H1 (cell line): ENCODE data around the gene ZNF592. TPM values are rescaled to one million over a fixed set of nuclear protein-coding genes. Genes with fewer than 3 reads are reported as not detected.

ENCODE experiments used
- CTCF ChIA-PET: fragments of 300-600 bp; sonication (Branson Sonifier 250); formaldehyde crosslinking; loops from one replicate; lab custom pipeline; 2021; ENCODE audit not compliant: partially characterized antibody; lab: Charles Lee
- POLR2A ChIA-PET: fragments of 300-600 bp; sonication (Branson Sonifier 250); formaldehyde crosslinking; loops from one replicate; lab custom pipeline; 2021; ENCODE audit warnings: inconsistent platforms; ENCODE audit not compliant: partially characterized antibody; lab: Charles Lee
- DNase-seq, 2 experiments: peaks; one replicate each; pipeline versions ENCODE4 v3.0.0 to v3.0.0-alpha.2; 2010 to 2022; ENCODE audit warnings: low spot score in 2 of 2, low read depth in 1 of 2, mixed read lengths in 1 of 2
- FAIRE-seq: peaks from 2 replicates; lab custom pipeline; 2011; peaks lifted over from hg19 to GRCh38; lab: Jason Lieb, UNC
- H2AFZ ChIP-seq: 2 replicates; pipeline ENCODE4 v1.8.1; 2012; ENCODE audit warnings: low read length, inconsistent platforms
- H2AK5ac ChIP-seq: 2 replicates; pipeline ENCODE4 v1.6.1; 2013; ENCODE audit warnings: low read depth, low read length
- H2BK120ac ChIP-seq: replicated peaks from 2 replicates; pipeline ENCODE3; 2013; ENCODE audit warnings: low read depth, low read length, inconsistent platforms
- H2BK12ac ChIP-seq: 2 replicates; pipeline ENCODE4 v1.6.1; 2013; ENCODE audit warnings: low read depth, low read length
- H2BK15ac ChIP-seq: 2 replicates; pipeline ENCODE4 v1.6.1; 2013; ENCODE audit warnings: low read length
- H2BK20ac ChIP-seq: 2 replicates; pipeline ENCODE4 v1.6.1; 2013; ENCODE audit warnings: low read length
- H2BK5ac ChIP-seq: 2 replicates; pipeline ENCODE4 v1.6.1; 2013; ENCODE audit warnings: low read depth, low read length
- H3K14ac ChIP-seq: 2 replicates; pipeline ENCODE4 v1.6.1; 2013; ENCODE audit warnings: inconsistent platforms; ENCODE audit not compliant: insufficient read length
- H3K18ac ChIP-seq: 2 replicates; pipeline ENCODE4 v1.6.1; 2013; ENCODE audit warnings: low read length; ENCODE audit errors: extremely low read depth
- H3K23ac ChIP-seq: 2 replicates; pipeline ENCODE4 v1.6.1; 2013; ENCODE audit warnings: inconsistent platforms; ENCODE audit not compliant: insufficient read length
- H3K23me2 ChIP-seq: 2 replicates; pipeline ENCODE4 v1.6.1; 2013; ENCODE audit warnings: low read depth, low read length
- H3K27ac ChIP-seq: 2 replicates; pipeline ENCODE4 v1.6.1; 2011; ENCODE audit warnings: low read depth, low read length, inconsistent platforms
- H3K27me3 ChIP-seq, 4 experiments: replicated peaks in 1 of 4; 1 replicate in 1 of 4; 2 replicates in 3 of 4; pipeline versions ENCODE4 v1.6.1 to v1.8.1; 2011 to 2013; ENCODE audit warnings: low read length in 3 of 4, mild to moderate bottlenecking in 3 of 4, inconsistent platforms in 2 of 4, mixed read lengths in 2 of 4, moderate library complexity in 1 of 4; ENCODE audit not compliant: control insufficient read depth in 3 of 4, insufficient read depth in 3 of 4; ENCODE audit errors: extremely low read depth in 1 of 4
- H3K36me3 ChIP-seq, 4 experiments: 2 replicates each; pipeline versions ENCODE4 v1.6.1 to v1.8.1; 2011 to 2013; ENCODE audit warnings: mild to moderate bottlenecking in 4 of 4, low read length in 3 of 4, moderate library complexity in 2 of 4, control low read depth in 1 of 4, inconsistent platforms in 1 of 4; ENCODE audit not compliant: insufficient read depth in 4 of 4, control insufficient read depth in 2 of 4
- H3K4ac ChIP-seq: replicated peaks from 2 replicates; pipeline ENCODE3; 2013; ENCODE audit warnings: low read length, low read depth, mixed read lengths, inconsistent platforms; ENCODE audit not compliant: insufficient read length
- H3K4me1 ChIP-seq, 4 experiments: replicated peaks in 1 of 4; 1 replicate in 1 of 4; 2 replicates in 3 of 4; pipeline versions ENCODE4 v1.6.1 to v1.8.1; 2011 to 2013; ENCODE audit warnings: low read length in 3 of 4, inconsistent platforms in 2 of 4, mixed read lengths in 1 of 4; ENCODE audit not compliant: insufficient read depth in 4 of 4, control insufficient read depth in 3 of 4
- H3K4me2 ChIP-seq, 2 experiments: 2 replicates each; pipeline versions ENCODE4 v1.6.1 to v1.8.1; 2011 to 2013; ENCODE audit warnings: low read depth in 2 of 2, low read length in 2 of 2, control low read depth in 1 of 2, inconsistent platforms in 1 of 2, mild to moderate bottlenecking in 1 of 2; ENCODE audit not compliant: insufficient read depth in 1 of 2
- H3K4me3 ChIP-seq, 4 experiments: fragments of 200-600, 300-600 bp in 1 of 4; sonication (generic), shearing (Covaris generic), sonication (Bioruptor Twin) in 1 of 4; 2 replicates each; pipeline versions ENCODE4 v1.5.1 to v1.8.1; 2011 to 2016; ENCODE audit warnings: low read length in 4 of 4, low read depth in 3 of 4, control low read depth in 2 of 4, inconsistent platforms in 2 of 4, mild to moderate bottlenecking in 2 of 4, mixed read lengths in 1 of 4, moderate library complexity in 1 of 4; ENCODE audit not compliant: insufficient read depth in 2 of 4; ENCODE audit errors: extremely low read depth in 1 of 4
- H3K56ac ChIP-seq: replicated peaks from 2 replicates; pipeline ENCODE3; 2013; ENCODE audit warnings: low read depth, mild to moderate bottlenecking, mixed read lengths, low read length, inconsistent platforms; ENCODE audit not compliant: insufficient read length
- H3K79me1 ChIP-seq: 2 replicates; pipeline ENCODE4 v1.6.1; 2013; ENCODE audit warnings: low read depth, low read length, control low read depth
- H3K79me2 ChIP-seq, 2 experiments: 2 replicates each; pipeline versions ENCODE4 v1.6.1 to v1.8.1; 2012 to 2013; ENCODE audit warnings: low read length in 2 of 2, mild to moderate bottlenecking in 2 of 2, inconsistent platforms in 1 of 2; ENCODE audit not compliant: insufficient read depth in 2 of 2, control insufficient read depth in 1 of 2
- H3K9ac ChIP-seq, 4 experiments: replicated peaks in 1 of 4; 1 replicate in 1 of 4; 2 replicates in 3 of 4; pipeline versions ENCODE4 v1.6.1 to v1.8.1; 2011 to 2013; ENCODE audit warnings: low read depth in 3 of 4, low read length in 3 of 4, control low read depth in 2 of 4, mild to moderate bottlenecking in 2 of 4, moderate library complexity in 2 of 4, inconsistent platforms in 1 of 4; ENCODE audit errors: extremely low read depth in 1 of 4
- H3K9me3 ChIP-seq, 2 experiments: 2 replicates each; pipeline versions ENCODE4 v1.6.1 to v1.8.1; 2012 to 2013; ENCODE audit warnings: mild to moderate bottlenecking in 2 of 2, moderate library complexity in 2 of 2, control low read depth in 1 of 2, inconsistent platforms in 1 of 2, low read depth in 1 of 2, low read length in 1 of 2, mixed read lengths in 1 of 2; ENCODE audit not compliant: insufficient read depth in 2 of 2
- H4K20me1 ChIP-seq, 2 experiments: replicated peaks in 1 of 2; 2 replicates each; pipeline versions ENCODE3 to v1.8.1; 2011 to 2013; ENCODE audit warnings: inconsistent platforms in 2 of 2, low read length in 2 of 2, mild to moderate bottlenecking in 1 of 2; ENCODE audit not compliant: insufficient read depth in 2 of 2, control insufficient read depth in 1 of 2
- H4K5ac ChIP-seq: 2 replicates; pipeline ENCODE4 v1.6.1; 2013; ENCODE audit warnings: low read length, low read depth, mixed read lengths, inconsistent platforms; ENCODE audit not compliant: insufficient read length
- H4K8ac ChIP-seq: 2 replicates; pipeline ENCODE4 v1.8.0; 2013; ENCODE audit warnings: mild to moderate bottlenecking, moderate library complexity, low read length, inconsistent platforms; ENCODE audit not compliant: insufficient read depth; ENCODE audit errors: extremely low read depth
- H4K91ac ChIP-seq: replicated peaks from 2 replicates; pipeline ENCODE3; 2013; ENCODE audit warnings: low read length, mixed read lengths, inconsistent platforms; ENCODE audit not compliant: insufficient read length
- E2F6 ChIP-seq: IDR thresholded peaks from 2 replicates; pipeline ENCODE4 v1.6.1; 2012; ENCODE audit warnings: inconsistent platforms
- EP300 ChIP-seq, 2 experiments: IDR thresholded peaks; 1 replicate in 1 of 2; 2 replicates in 1 of 2; pipeline ENCODE4 v1.6.1; 2011 to 2012; ENCODE audit warnings: low read depth in 2 of 2, low read length in 2 of 2, mild to moderate bottlenecking in 2 of 2, borderline replicate concordance in 1 of 2, inconsistent platforms in 1 of 2, moderate library complexity in 1 of 2
- SIX5 ChIP-seq: IDR thresholded peaks from 2 replicates; pipeline ENCODE4 v1.6.1; 2011; ENCODE audit warnings: mild to moderate bottlenecking, low read depth, low read length
- WGBS, 2 experiments: shearing (Covaris generic) in 1 of 2; methylation state at CpG; one replicate each; pipeline versions ENCODE4 v1.1.6 to v1.1.7; 2013 to 2015; ENCODE audit warnings: low lambda C conversion rate in 2 of 2, mixed read lengths in 2 of 2, inconsistent platforms in 1 of 2, low coverage in 1 of 2, missing lambda C conversion rate in 1 of 2; ENCODE audit not compliant: insufficient replicate concordance in 2 of 2, insufficient coverage in 1 of 2, insufficient read length in 1 of 2; ENCODE audit errors: extremely low coverage in 1 of 2, missing lambda C conversion rate in 1 of 2; 5-methylcytosine and 5-hydroxymethylcytosine counted together
- long read RNA-seq, 2 experiments: library from RNA in 1 of 2; library from capped mRNA in 1 of 2; stranded (forward); transcript quantifications; one replicate each; pipeline ENCODE4 v2.0.0, GENCODE V29; 2021; ENCODE audit warnings: inconsistent platforms in 1 of 2
- polyA minus RNA-seq, 3 experiments: library from RNA; depleted of rRNA, polyadenylated mRNA; stranded (reverse); fragments of >200 nt; gene quantifications; 1 replicate in 2 of 3; 2 replicates in 1 of 3; pipeline ENCODE4 v1.2.3, GENCODE V29; 2011
- polyA plus RNA-seq, 7 experiments: library from polyadenylated mRNA; depleted of rRNA in 3 of 7; stranded (reverse) in 5 of 7; unstranded in 2 of 7; fragments of >200 nt in 5 of 7; fragments of 200-250 nt in 2 of 7; gene quantifications; 1 replicate in 5 of 7; 2 replicates in 1 of 7; 4 replicates in 1 of 7; pipeline versions ENCODE4 v1.2.1 to v1.2.3, GENCODE V29; 2011 to 2013; ENCODE audit warnings: missing spikeins in 2 of 7, mixed read lengths in 2 of 7
- total RNA-seq: library from RNA; stranded (reverse); fragmentation: NEBNext Ultra II Directional; extraction: Animal tissue kit (Norgen Biotek cat#: 25700); gene quantifications from 2 replicates; pipeline ENCODE4 v1.2.1, GENCODE V29; 2021

The ZNF592 gene
- total RNA-seq (31.2 and 33.0 TPM in 2 replicates), polyA plus RNA-seq (2011; rRNA removed) (14.2 and 15.9 TPM in 2 replicates), polyA minus RNA-seq (2011; rRNA and poly(A)+ RNA removed) (16.2 and 17.8 TPM in 2 replicates)
- 10.4 TPM for polyA plus RNA-seq (2011; cell fraction: cytosol; rRNA removed)
- 18.1 TPM for polyA plus RNA-seq (2011; cell fraction: nucleus; rRNA removed)
- 14.3 to 18.9 TPM (median 16.5 TPM) in 4 replicates for polyA plus RNA-seq (2012, experiment 1 of 2)
- polyA plus RNA-seq (2012, experiment 2 of 2) = 11.7 TPM
- 12.4 TPM for polyA plus RNA-seq (2013, experiment 1 of 2)
- polyA plus RNA-seq (2013, experiment 2 of 2) = 12.9 TPM
- 13.8 TPM for polyA minus RNA-seq (2011; cell fraction: cytosol; rRNA and poly(A)+ RNA removed)
- polyA minus RNA-seq (2011; cell fraction: nucleus; rRNA and poly(A)+ RNA removed) = 12.0 TPM
- long read RNA-seq, experiment 1, full-length matches to known transcripts = 4 of 39 reads
- long read RNA-seq, experiment 1, partial matches to known transcripts = 9 of 39 reads
- long read RNA-seq, experiment 1, other reads (novel, unspliced or antisense) = 26 of 39 reads
- long read RNA-seq, experiment 2, partial matches to known transcripts = 0 of 6 reads
- long read RNA-seq, experiment 2, other reads (novel, unspliced or antisense) = 6 of 6 reads

- peak within 1 kb of the TSS; percentile 87 for H4K8ac ChIP-seq
- DNase-seq (peak in 1 of 2 experiments; percentile 82), FAIRE-seq (no peak)
- H3K9ac ChIP-seq = peak within 1 kb of the TSS; percentile 72 to 97 (median 82)
- no peak within 1 kb of the TSS for H2AK5ac ChIP-seq
- H3K4me3 ChIP-seq = peak within 1 kb of the TSS; percentile 66 to 91 (median 81)
- H2BK5ac ChIP-seq = peak within 1 kb of the TSS; percentile 96
- H3K23me2 ChIP-seq = peaks cover 15% of the 10 kb centered on the region
- H3K56ac ChIP-seq = peak within 1 kb of the TSS; percentile 60
- H3K23ac ChIP-seq = no peak within 1 kb of the TSS
- 0 out of 2 replicates have a peak within 1 kb of the TSS, but pooled peaks have one; percentile 3 for H2BK20ac ChIP-seq
- CTCF ChIA-PET = interaction anchor here (0.8 to 1.5 kb wide), 11 partner anchors 8 to 161 kb away, joined by 3 to 7 read pairs (median 3); partner anchors contain the start of gene SEC11A
- H3K4me1 ChIP-seq = peaks cover 3 to 13% (median 11%) of the 10 kb centered on the region in 4 experiments
- H3K4me2 ChIP-seq = peak within 1 kb of the TSS; percentile 88 to 92
- peak within 1 kb of the TSS; percentile 52 for H2AFZ ChIP-seq
- peaks cover 2 to 11% of the 10 kb centered on the region in 2 experiments for H4K20me1 ChIP-seq
- H3K27ac ChIP-seq = peak within 1 kb of the TSS; percentile 87
- peak within 1 kb of the TSS; percentile 71 for H3K4ac ChIP-seq
- H3K27me3 ChIP-seq = no peaks in the 10 kb centered on the region
- 3% methylated on average over 29 of the region's 127 CpGs; no CpG with 5 or more reads in 1 of the 2 experiments for WGBS, 2 experiments
- peak within 1 kb of the TSS; percentile 86 for H2BK12ac ChIP-seq
- peaks cover 4% of the 10 kb centered on the region; the same call in 1 of the 2 replicates for H3K79me1 ChIP-seq
- H3K9me3 ChIP-seq = no peaks in the 10 kb centered on the region
- no peaks in the 10 kb centered on the region for H3K36me3 ChIP-seq
- peak within 1 kb of the TSS; percentile 93 for H3K18ac ChIP-seq
- H2BK120ac ChIP-seq = no peak within 1 kb of the TSS
- H3K79me2 ChIP-seq = peaks cover 8 to 48% of the 10 kb centered on the region in 2 experiments
- peak within 1 kb of the TSS; percentile 92 for H4K91ac ChIP-seq
- H2BK15ac ChIP-seq = peak within 1 kb of the TSS; percentile 83; the same call in 1 of the 2 replicates
- POLR2A ChIA-PET = interaction anchor here (0.5 to 4.7 kb wide), 8 partner anchors 13 to 69 kb away, joined by 3 to 42 read pairs (median 4); partner anchors contain the start of genes ALPK3 and SEC11A
- H4K5ac ChIP-seq = peak within 1 kb of the TSS; percentile 93
- no peak within 1 kb of the TSS for H3K14ac ChIP-seq
- TF ChIP-seq SIX5 = no peak
- 0 out of 3 replicates have a peak, but pooled peaks of 1 of the 2 experiments have one; percentile 23 for TF ChIP-seq EP300 (IDR thresholded peaks at IDR 0.05; ENCODE audit: borderline replicate concordance in 1 of 2, low read depth in 2 of 2, low read length in 2 of 2)
- 0 out of 2 replicates have a peak, but pooled peaks have one; percentile 19 for TF ChIP-seq E2F6
Observed at GRCh38 chr15:84748274-84749110, at the start of gene ZNF592. Gene ZNF592 (plus strand): TSS chr15:84748592. CDS start chr15:84782676, 34,084 bp downstream.
